Neural cell (in vitro differentiated cells): Measurements from ENCODE around the gene SUN1. TPM values are rescaled to one million over a fixed set of nuclear protein-coding genes. Genes with fewer than 3 reads are reported as not detected.

Experiments
- H2AFZ ChIP-seq: fragments of 200-600, 300-800 bp; sonication (generic), shearing (Covaris generic); 2 replicates; pipeline ENCODE4 v1.6.0; 2014; ENCODE audit warnings: low read depth, mild to moderate bottlenecking, antibody characterized with exemption, low read length, moderate library complexity
- H3F3A ChIP-seq: fragments of 200-600 bp; shearing (Covaris generic); 2 replicates; pipeline ENCODE4 v1.6.1; 2016; ENCODE audit warnings: mild to moderate bottlenecking, moderate library complexity, mixed read lengths, antibody characterized with exemption, low read length; ENCODE audit not compliant: insufficient read depth, poor library complexity, severe bottlenecking
- H3K27ac ChIP-seq: fragments of 200-600, 300-800 bp; sonication (generic), shearing (Covaris generic); 2 replicates; pipeline ENCODE4 v1.5.1; 2014; ENCODE audit warnings: mild to moderate bottlenecking, low read length, moderate library complexity
- H3K27me3 ChIP-seq: fragments of 300-800, 200-600 bp; sonication (generic), shearing (Covaris generic); 2 replicates; pipeline ENCODE4 v1.6.0; 2014; ENCODE audit warnings: mild to moderate bottlenecking, low read depth, low read length, moderate library complexity; ENCODE audit not compliant: insufficient read depth
- H3K36me3 ChIP-seq: fragments of 300-800, 200-600 bp; sonication (generic), shearing (Covaris generic); 2 replicates; pipeline ENCODE4 v1.5.1; 2014; ENCODE audit warnings: mild to moderate bottlenecking, antibody characterized with exemption, low read length, moderate library complexity; ENCODE audit not compliant: insufficient read depth
- H3K4me2 ChIP-seq: fragments of 300-800, 200-600 bp; sonication (generic), shearing (Covaris generic); 2 replicates; pipeline ENCODE4 v1.6.0; 2014; ENCODE audit warnings: mild to moderate bottlenecking, low read length
- H3K4me3 ChIP-seq: fragments of 300-800, 200-600 bp; sonication (generic), shearing (Covaris generic); 2 replicates; pipeline ENCODE4 v1.5.1; 2014; ENCODE audit warnings: mild to moderate bottlenecking, low read length, moderate library complexity
- H3K79me2 ChIP-seq: fragments of 200-600 bp; shearing (Covaris generic); replicated peaks from 2 replicates; pipeline ENCODE4 v1.6.0; 2014; ENCODE audit warnings: mild to moderate bottlenecking, low read length, moderate library complexity; ENCODE audit not compliant: insufficient read depth
- H3K9ac ChIP-seq: fragments of 300-800, 200-600 bp; sonication (generic), shearing (Covaris generic); 2 replicates; pipeline ENCODE4 v1.6.1; 2016; ENCODE audit warnings: mild to moderate bottlenecking, low read length, mixed read lengths
- H3K9me2 ChIP-seq: fragments of 200-600 bp; shearing (Covaris generic); 2 replicates; pipeline ENCODE4 v1.6.1; 2016; ENCODE audit warnings: mild to moderate bottlenecking, low read length, mixed read lengths; ENCODE audit not compliant: insufficient read depth
- H3K9me3 ChIP-seq: fragments of 200-600, 300-800 bp; sonication (generic), shearing (Covaris generic); 2 replicates; pipeline ENCODE4 v1.6.1; 2016; ENCODE audit warnings: mild to moderate bottlenecking, mixed run types, low read length, moderate library complexity, mixed read lengths
- H4K20me1 ChIP-seq: fragments of 200-600 bp; shearing (Covaris generic); 2 replicates; pipeline ENCODE4 v1.6.1; 2016; ENCODE audit warnings: mild to moderate bottlenecking, mixed run types; ENCODE audit not compliant: insufficient read depth
- CTCF ChIP-seq: fragments of 450-650 bp; IDR thresholded peaks from 2 replicates; pipeline ENCODE4 v1.5.1; 2014; ENCODE audit warnings: antibody characterized with exemption, mild to moderate bottlenecking, moderate library complexity; ENCODE audit not compliant: poor library complexity, severe bottlenecking
- EZH2 ChIP-seq: fragments of 200-600, 300-800 bp; shearing (Covaris generic), sonication (generic); IDR thresholded peaks from 2 replicates; pipeline ENCODE4 v1.6.1; 2014; ENCODE audit warnings: antibody characterized with exemption, low read length, borderline replicate concordance, mild to moderate bottlenecking; ENCODE audit not compliant: insufficient read depth, poor library complexity, severe bottlenecking
- POLR2AphosphoS5 ChIP-seq: IDR thresholded peaks from 2 replicates; pipeline ENCODE4 v1.6.1; 2012
- RAD21 ChIP-seq: fragments of 450-650 bp; conservative IDR thresholded peaks from 2 replicates; pipeline ENCODE4 v1.6.1; 2014; ENCODE audit warnings: antibody characterized with exemption, mild to moderate bottlenecking, moderate library complexity
- REST ChIP-seq: IDR thresholded peaks from 2 replicates; pipeline ENCODE4 v1.6.1; 2012; ENCODE audit warnings: borderline replicate concordance
- SMC3 ChIP-seq: fragments of 450-650 bp; conservative IDR thresholded peaks from 2 replicates; pipeline ENCODE4 v1.6.1; 2014; ENCODE audit warnings: antibody characterized with exemption, mild to moderate bottlenecking, moderate library complexity; ENCODE audit not compliant: poor library complexity
- polyA plus RNA-seq: library from polyadenylated mRNA; depleted of rRNA; stranded (reverse); fragments of >200 nt; gene quantifications from 2 replicates; pipeline ENCODE4 v1.2.3, GENCODE V29; 2014

The SUN1 gene
- polyA plus RNA-seq, 1 donor from 2014 or later: 309 TPM

- TF ChIP-seq REST: no peak
- peak; percentile 62 for TF ChIP-seq SMC3
- no peak for TF ChIP-seq EZH2
- TF ChIP-seq POLR2AphosphoS5: no peak
Observed at GRCh38 chr7:786472-787255, 45.6 kb upstream of the SUN1 start (continued).

GRCh38 chr7:787332-788240 is 44.7 kb upstream of the SUN1 start:
- Histone ChIP-seq H4K20me1 (no peaks in the 10 kb centered on the region), H2AFZ (no peak overlapping the region), H3K9me3 (no peaks in the 10 kb centered on the region), H3K4me2 (no peak overlapping the region), H3K9me2 (no peaks in the 10 kb centered on the region), H3K4me3 (no peak overlapping the region), H3K9ac (no peak overlapping the region), H3K27ac (no peak overlapping the region), H3F3A (no peaks in the 10 kb centered on the region), H3K36me3 (no peaks in the 10 kb centered on the region), H3K79me2 (no peaks in the 10 kb centered on the region), H3K27me3 (no peaks in the 10 kb centered on the region)
- TF ChIP-seq POLR2AphosphoS5 (no peak), SMC3 (no peak), RAD21 (no peak), EZH2 (no peak), REST (no peak), CTCF (no peak)
